Stimulated activated CD4-positive, alpha-beta T cell treated with anti-CD3 and anti-CD28 coated beads, Interleukin-2, amount 100 ng/mL, for 48 hours (primary cell): ENCODE measurements around the gene DGAT2.

Experiments
- DNase-seq, 2 donors: peaks; one replicate each; pipeline ENCODE4 v3.0.0-alpha.2; 2020

Gene DGAT2

GRCh38 chr11:75802021-75802912 is 33.7 kb downstream of the DGAT2 start:
- no peak for DNase-seq

- peak; percentile 72 to 75 for DNase-seq
These were observed 34.6 kb downstream of the DGAT2 start for GRCh38 chr11:75802913-75803820.

DNA sequence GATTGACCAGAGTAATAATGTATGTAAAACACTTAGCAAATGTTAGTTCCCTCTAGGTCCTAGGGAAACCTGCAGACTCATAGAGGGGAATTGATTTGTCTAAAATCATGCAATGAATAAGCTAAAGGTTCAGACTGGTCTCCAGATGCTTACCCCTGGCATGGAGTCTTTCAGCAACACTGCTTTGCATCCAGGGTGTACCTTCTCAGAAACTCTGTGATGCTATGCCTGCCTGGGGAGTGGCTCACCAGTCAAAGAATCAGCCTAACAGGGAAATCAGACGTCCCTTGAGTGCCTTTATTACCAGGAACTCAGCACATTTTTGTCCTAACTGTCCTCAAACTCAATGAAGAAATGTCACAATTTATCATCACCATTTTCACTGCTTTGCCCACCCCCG is 40.5 kb downstream of the DGAT2 start:
- DNase-seq: no peak

DNA sequence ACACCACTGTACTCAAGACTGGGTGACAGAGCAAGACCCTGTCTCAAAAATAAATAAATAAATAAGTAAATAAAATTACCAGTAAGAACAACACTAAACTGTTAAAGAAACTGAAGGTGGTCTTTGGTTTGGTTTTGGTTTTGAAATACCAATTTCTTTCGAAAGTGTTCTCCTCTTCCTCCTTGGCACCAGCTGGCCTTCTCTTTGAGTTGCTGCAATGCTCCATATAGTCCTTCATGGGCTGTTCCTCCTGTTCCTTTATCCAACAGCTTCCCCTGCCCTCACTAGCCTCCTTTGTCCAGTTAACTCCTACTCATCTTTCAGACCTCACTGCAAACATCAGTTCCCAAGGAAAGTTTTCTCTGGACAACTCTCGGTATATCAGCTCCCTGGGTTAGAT is 41.4 kb downstream of the DGAT2 start:
- DNase-seq: no peak

DNA sequence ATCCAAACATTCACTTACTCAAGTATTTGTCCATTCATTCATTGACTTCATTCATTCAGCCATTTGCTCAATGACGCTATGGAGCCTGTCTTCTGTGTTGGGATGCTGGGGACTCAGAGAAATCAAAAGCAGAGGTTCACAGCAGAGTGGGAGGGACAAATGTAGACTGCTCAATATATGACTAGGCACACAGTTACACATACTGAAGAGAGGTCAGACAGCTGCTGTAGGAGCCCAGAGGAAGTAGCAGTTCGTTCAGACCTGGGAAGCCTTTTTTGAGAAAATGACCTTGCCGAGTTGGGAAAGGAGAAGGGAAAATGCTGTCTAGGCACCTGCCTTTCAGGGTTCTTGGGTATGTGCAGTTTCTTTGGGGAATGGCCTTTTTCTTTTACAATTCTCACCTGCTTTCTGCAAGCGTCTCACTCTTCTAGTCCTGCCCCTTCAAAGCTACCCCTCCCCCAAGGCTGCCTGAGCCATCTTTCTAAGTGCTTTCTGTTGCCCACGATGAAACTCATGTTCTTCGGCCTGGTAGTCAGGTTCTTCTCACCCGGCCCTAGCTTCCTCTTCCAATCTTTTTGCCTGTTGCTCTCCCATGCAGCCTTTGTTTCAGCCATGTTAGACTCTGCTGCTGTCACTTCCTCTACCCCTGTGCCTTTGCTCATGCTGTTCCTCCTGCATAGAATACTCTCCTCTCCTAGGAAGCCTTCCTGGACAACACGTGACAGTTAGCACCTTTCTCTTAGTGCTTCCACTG is 42.2 kb downstream of the DGAT2 start:
- DNase-seq: no peak

- no peak for DNase-seq
These were observed 42.9 kb downstream of the DGAT2 start for GRCh38 chr11:75811485-75811884.

GRCh38 chr11:75812542-75813040 is 44.0 kb downstream of the DGAT2 start:
- no peak for DNase-seq

GRCh38 chr11:75813124-75813523 is 44.5 kb downstream of the DGAT2 start:
- no peak for DNase-seq

GRCh38 chr11:75813622-75814039 is 45.1 kb downstream of the DGAT2 start:
- DNase-seq: no peak

GRCh38 chr11:75814363-75814676 is 45.7 kb downstream of the DGAT2 start:
- DNase-seq: no peak

- peak; percentile 98 for DNase-seq
These were observed 46.2 kb downstream of the DGAT2 start, which contains the start of gene UVRAG for GRCh38 chr11:75814677-75815344. UVRAG (plus strand) TSS chr11:75815210; CDS start chr11:75815408, 198 bp downstream.

DNA sequence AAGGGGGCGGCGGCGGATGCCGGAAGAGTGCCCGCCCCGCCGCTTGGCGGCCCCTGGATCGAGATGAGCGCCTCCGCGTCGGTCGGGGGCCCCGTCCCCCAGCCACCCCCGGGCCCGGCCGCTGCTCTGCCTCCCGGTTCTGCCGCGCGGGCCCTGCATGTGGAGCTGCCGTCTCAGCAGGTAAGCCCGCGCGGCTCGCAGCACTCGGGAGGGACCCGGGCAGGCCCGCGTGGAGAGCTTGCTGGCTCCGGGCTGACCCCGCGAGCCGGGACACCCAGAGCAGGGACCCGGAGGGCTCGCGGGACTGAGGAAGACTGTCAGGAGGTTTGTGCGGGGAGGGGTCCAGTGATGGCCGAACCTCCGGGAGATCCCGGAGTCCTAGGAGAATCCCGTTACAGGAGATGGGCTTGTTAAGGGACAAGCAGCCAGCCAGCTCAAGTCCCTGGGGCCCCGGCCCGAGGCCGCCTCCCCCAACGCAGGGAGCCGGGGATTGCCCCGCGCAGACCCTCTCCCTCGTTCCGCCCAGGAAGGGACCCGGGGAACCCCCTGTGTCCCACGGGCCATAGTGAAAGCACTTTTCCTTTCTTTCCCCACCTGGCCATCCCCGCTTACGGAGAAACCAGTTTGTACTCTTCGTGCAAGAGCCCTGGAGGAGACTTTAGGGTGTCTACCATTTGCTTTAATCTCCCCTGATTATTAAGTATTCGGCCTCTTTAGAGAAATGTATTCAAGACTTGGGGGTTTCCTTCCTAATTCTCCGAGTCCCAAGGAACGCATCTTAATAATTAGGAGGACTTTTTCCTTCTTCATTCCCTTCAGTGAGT is 47.0 kb downstream of the DGAT2 start:
- DNase-seq: peak in 1 of 2 donors; percentile 24

DNA sequence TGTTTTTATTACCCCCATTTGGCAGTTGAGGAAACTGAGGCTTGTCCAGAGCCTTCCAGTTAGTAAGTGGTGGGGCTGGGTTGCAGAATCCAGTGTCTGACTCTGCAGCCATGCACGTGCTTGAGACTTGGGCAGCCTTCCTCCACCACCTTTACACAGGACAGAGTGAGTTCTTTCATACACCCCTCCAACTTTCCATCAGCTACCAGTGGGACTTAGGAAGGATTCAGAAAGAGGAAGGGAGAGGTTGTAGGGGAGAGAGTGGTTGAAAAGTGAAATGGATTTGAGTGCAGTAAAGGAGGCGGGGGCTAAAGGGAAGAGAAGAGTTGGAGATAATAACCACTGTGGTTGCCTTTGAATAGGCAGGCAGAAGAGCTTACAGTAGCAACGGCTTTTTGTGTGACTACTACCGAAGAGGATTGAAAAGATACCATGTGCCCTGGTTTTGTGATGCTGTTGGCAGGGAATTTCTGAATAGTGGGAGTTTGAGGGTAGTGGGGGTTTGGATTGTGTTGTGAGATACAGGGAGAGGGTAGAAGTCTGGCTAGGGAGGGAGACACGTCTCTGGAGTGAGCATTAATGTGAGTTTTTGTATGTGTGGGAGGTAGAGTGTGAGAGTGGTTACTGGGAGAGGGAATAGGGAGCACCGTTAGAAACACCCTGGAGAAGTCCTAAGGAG is 48.1 kb downstream of the DGAT2 start:
- no peak for DNase-seq

GRCh38 chr11:75820645-75821044 is 52.1 kb downstream of the DGAT2 start:
- DNase-seq: no peak

DNA sequence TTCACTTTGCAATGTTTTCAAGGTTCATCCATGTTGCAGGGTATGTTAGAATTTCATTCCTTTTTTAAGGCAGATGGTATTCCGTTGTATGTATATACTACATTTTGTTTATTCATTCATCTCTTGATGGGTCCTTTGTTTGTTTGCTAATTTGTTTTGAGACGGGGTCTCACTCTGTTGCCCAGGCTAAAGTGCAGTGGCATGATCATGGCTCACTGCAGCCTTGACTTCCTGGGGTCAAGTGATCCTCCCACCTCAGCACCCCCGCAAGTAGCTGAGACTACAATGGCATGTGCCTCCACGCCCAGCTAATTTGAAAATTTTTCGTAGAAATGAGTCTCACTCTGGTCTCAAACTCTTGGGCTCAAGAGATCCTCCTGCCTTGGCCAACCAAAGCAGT is 52.6 kb downstream of the DGAT2 start:
- no peak for DNase-seq

GRCh38 chr11:75822541-75822940 is 54.0 kb downstream of the DGAT2 start:
- no peak for DNase-seq

DNA sequence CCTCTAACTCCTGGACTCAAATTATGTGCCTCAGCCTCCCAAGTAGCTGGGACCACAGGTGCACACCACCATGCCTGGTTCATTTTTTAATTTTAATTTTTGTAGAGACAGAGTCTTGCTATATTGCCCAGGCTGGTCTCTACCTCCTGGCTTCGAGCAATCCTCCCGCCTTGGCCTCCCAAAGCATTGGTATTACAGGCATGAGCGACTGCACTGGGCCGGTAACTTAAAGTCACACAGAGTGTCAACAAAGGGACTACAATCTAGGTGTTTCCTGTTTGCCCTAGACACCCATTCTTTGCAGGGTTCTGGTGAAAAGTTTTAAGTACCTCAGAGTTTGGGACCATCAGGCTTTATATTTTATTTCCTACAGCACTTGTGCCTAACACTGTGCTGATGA is 54.8 kb downstream of the DGAT2 start:
- no peak for DNase-seq

GRCh38 chr11:75823946-75824345 is 55.4 kb downstream of the DGAT2 start:
- DNase-seq: no peak

DNA sequence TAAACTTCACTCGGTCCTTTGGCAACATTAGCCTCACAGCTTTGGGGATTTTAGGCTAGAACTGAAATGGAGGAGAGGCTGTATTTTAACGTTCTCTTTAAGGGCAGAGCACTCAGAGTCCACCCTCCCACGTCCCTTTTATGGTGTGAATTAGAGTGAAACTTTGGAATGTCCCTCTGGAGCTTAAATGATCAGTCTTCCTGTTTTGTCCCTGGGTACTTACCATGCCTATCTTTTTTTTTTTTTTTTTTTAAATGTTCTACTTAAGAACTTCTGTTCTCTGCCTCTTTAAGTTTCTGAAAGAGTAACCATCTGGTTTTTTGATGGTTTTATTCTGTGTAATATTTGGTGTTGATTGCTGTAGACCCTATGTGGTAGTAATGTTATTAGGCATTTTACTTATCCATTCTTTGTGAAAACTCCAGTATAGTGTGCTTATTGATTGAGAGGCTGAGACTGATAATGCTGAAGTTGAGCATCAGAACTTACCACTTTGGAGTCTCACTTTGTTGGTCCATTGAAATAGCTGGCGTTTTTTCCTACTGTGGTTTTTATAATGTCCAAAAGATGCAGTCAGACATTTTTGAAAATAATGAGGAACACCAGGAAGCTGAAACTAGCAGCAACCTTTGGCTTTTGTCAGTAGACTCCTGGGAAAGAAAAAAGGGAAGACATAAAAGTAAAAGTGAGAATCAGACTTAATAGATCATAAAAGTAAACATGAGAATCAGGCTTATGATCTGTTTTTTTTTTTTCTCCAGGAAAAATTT is 58.1 kb downstream of the DGAT2 start:
- no peak for DNase-seq

- DNase-seq: no peak
These were observed 59.0 kb downstream of the DGAT2 start for GRCh38 chr11:75827562-75827961.
